OCI-LY7 (cell line): ENCODE data around the gene XPNPEP2. TPM values are rescaled to one million over a fixed set of nuclear protein-coding genes. Genes with fewer than 3 reads are reported as not detected.

Experiments used
- BruUV-seq: library from RNA; stranded (reverse); fragments of 400-500 nt; replicated peaks from 2 replicates; lab custom pipeline; 2021; lab: Mats Ljungman, UMichigan
- CTCF ChIA-PET: fragments of 300-600 bp; sonication (Branson Sonifier 250); formaldehyde crosslinking; loops from one replicate; lab custom pipeline; 2022; ENCODE audit warnings: antibody characterized with exemption; ENCODE audit not compliant: unreplicated experiment; lab: Charles Lee
- POLR2A ChIA-PET: fragments of 300-600 bp; sonication (Branson Sonifier 250); formaldehyde crosslinking; loops from one replicate; lab custom pipeline; 2022; ENCODE audit warnings: antibody characterized with exemption; lab: Charles Lee
- DNase-seq: peaks from one replicate; pipeline ENCODE4 v3.0.0-alpha.2; 2015; ENCODE audit warnings: low spot score
- H2AFZ ChIP-seq: fragments of 200-600 bp; sonication (generic), shearing (Covaris generic); 2 replicates; pipeline ENCODE4 v1.6.1; 2014; ENCODE audit warnings: mild to moderate bottlenecking, antibody characterized with exemption, low read length, moderate library complexity
- H3K27ac ChIP-seq: fragments of 200-600 bp; sonication (generic); 2 replicates; pipeline ENCODE4 v1.5.1; 2014; ENCODE audit warnings: mixed run types, low read depth, mild to moderate bottlenecking, moderate library complexity, low read length, inconsistent platforms; ENCODE audit not compliant: poor library complexity, severe bottlenecking
- H3K36me3 ChIP-seq: fragments of 200-600 bp; sonication (generic); 2 replicates; pipeline ENCODE4 v1.6.1; 2014; ENCODE audit warnings: mild to moderate bottlenecking, antibody characterized with exemption, low read length, moderate library complexity, mixed read lengths; ENCODE audit not compliant: insufficient read depth
- H3K4me1 ChIP-seq: fragments of 200-600 bp; sonication (generic); 2 replicates; pipeline ENCODE4 v1.5.1; 2014; ENCODE audit warnings: mild to moderate bottlenecking, low read length; ENCODE audit not compliant: insufficient read depth, poor library complexity, severe bottlenecking
- H3K4me2 ChIP-seq: fragments of 200-600 bp; sonication (generic); 2 replicates; pipeline ENCODE4 v1.6.1; 2014; ENCODE audit warnings: mild to moderate bottlenecking, low read length
- H3K4me3 ChIP-seq: fragments of 200-600 bp; sonication (generic); 2 replicates; pipeline ENCODE4 v1.5.1; 2014; ENCODE audit warnings: mild to moderate bottlenecking, low read depth, low read length; ENCODE audit not compliant: poor library complexity, severe bottlenecking
- H3K79me2 ChIP-seq: fragments of 200-600 bp; sonication (generic); 2 replicates; pipeline ENCODE4 v1.6.1; 2016; ENCODE audit warnings: low read depth, mild to moderate bottlenecking, low read length, moderate library complexity, mixed read lengths; ENCODE audit not compliant: insufficient read depth
- H3K9me2 ChIP-seq: fragments of 200-600 bp; sonication (generic); 2 replicates; pipeline ENCODE4 v1.6.1; 2016; ENCODE audit warnings: mild to moderate bottlenecking, low read length, mixed read lengths; ENCODE audit not compliant: insufficient read depth
- H3K9me3 ChIP-seq: fragments of 200-600 bp; sonication (generic); 2 replicates; pipeline ENCODE4 v1.6.1; 2014; ENCODE audit warnings: mild to moderate bottlenecking, mixed run types, low read length, mixed read lengths
- H4K20me1 ChIP-seq: fragments of 200-600 bp; sonication (generic); 2 replicates; pipeline ENCODE4 v1.6.1; 2014; ENCODE audit warnings: mild to moderate bottlenecking, antibody characterized with exemption, low read length, moderate library complexity, mixed read lengths; ENCODE audit not compliant: insufficient read depth
- CTCF ChIP-seq: fragments of 200-600 bp; sonication (generic); conservative IDR thresholded peaks from 2 replicates; pipeline ENCODE4 v1.5.1; 2014; ENCODE audit warnings: mild to moderate bottlenecking, antibody characterized with exemption, low read length, moderate library complexity, mixed read lengths
- EZH2phosphoT487 ChIP-seq: fragments of 200-600 bp; sonication (generic); IDR thresholded peaks from 2 replicates; pipeline ENCODE4 v1.6.1; 2018; ENCODE audit warnings: low read depth, borderline replicate concordance, mild to moderate bottlenecking, mixed run types, antibody characterized with exemption, low read length, moderate library complexity, mixed read lengths
- intact Hi-C: fragments of 100-400 bp; cut with micrococcal nuclease; formaldehyde crosslinking; loops from one replicate; pipeline ENCODE4 v1.10.0; 2022; ENCODE audit not compliant: unreplicated experiment
- total RNA-seq, 2 experiments: library from RNA; depleted of rRNA in 1 of 2; stranded (reverse); fragments of >200 nt in 1 of 2; shearing (Covaris generic) in 1 of 2; gene quantifications; 2 replicates each; pipeline ENCODE4 v1.2.3, GENCODE V29; 2014 to 2022

Gene XPNPEP2
- total RNA-seq, 2 experiments from 2014 or later: not detected

- TF ChIP-seq EZH2phosphoT487: no peak
- TF ChIP-seq CTCF: no peak
Observed at GRCh38 chrX:129701624-129702069, 37.1 kb upstream of the XPNPEP2 start.

GRCh38 chrX:129704491-129704890 lies 34.3 kb upstream of the XPNPEP2 start:
- no peak for TF ChIP-seq CTCF
- TF ChIP-seq EZH2phosphoT487: no peak
- BruUV-seq: no TSS peak
- H3K27ac ChIP-seq: no peak overlapping the region
- H4K20me1 ChIP-seq: no peaks in the 10 kb centered on the region
- no peak for DNase-seq
- no peak overlapping the region for H3K4me3 ChIP-seq
- no peaks in the 10 kb centered on the region for H3K9me2 ChIP-seq
- H3K36me3 ChIP-seq: no peaks in the 10 kb centered on the region
- no peak overlapping the region for H2AFZ ChIP-seq
- ChIA-PET CTCF (no interaction called here), POLR2A (no interaction called here)
- H3K9me3 ChIP-seq: no peaks in the 10 kb centered on the region
- no peaks in the 10 kb centered on the region for H3K79me2 ChIP-seq
- H3K4me1 ChIP-seq: no peaks in the 10 kb centered on the region
- intact Hi-C loops: no loop called here
- no peak overlapping the region for H3K4me2 ChIP-seq

More at GRCh38 chrX:129701624-129702069, 37.1 kb upstream of the XPNPEP2 start:
- Histone ChIP-seq H4K20me1 (no peaks in the 10 kb centered on the region), H3K4me3 (no peak overlapping the region), H3K9me2 (no peaks in the 10 kb centered on the region), H3K79me2 (no peaks in the 10 kb centered on the region), H3K9me3 (no peaks in the 10 kb centered on the region), H3K4me1 (peaks cover 11% of the 10 kb centered on the region), H2AFZ (no peak overlapping the region), H3K36me3 (no peaks in the 10 kb centered on the region), H3K27ac (no peak overlapping the region), H3K4me2 (no peak overlapping the region)
- CTCF ChIA-PET: no interaction called here
- no TSS peak for BruUV-seq
- intact Hi-C loops: no loop called here
- POLR2A ChIA-PET: interaction anchor here (0.7 kb wide), 1 partner anchor 67 kb away, joined by 3 read pairs; no protein-coding TSS in a partner anchor
- no peak for DNase-seq

- no peak overlapping the region for H3K27ac ChIP-seq
Observed at GRCh38 chrX:129705377-129705925, 33.3 kb upstream of the XPNPEP2 start.

More at GRCh38 chrX:129705377-129705925, 33.3 kb upstream of the XPNPEP2 start:
- intact Hi-C loops: no loop called here
- H3K4me3 ChIP-seq: no peak overlapping the region
- no peak for DNase-seq
- no peaks in the 10 kb centered on the region for H3K9me2 ChIP-seq
- H3K79me2 ChIP-seq: no peaks in the 10 kb centered on the region
- H3K9me3 ChIP-seq: no peaks in the 10 kb centered on the region
- POLR2A ChIA-PET: no interaction called here
- TF ChIP-seq CTCF: no peak
- TF ChIP-seq EZH2phosphoT487: no peak
- BruUV-seq: no TSS peak
- CTCF ChIA-PET: no interaction called here
- no peaks in the 10 kb centered on the region for H3K4me1 ChIP-seq
- no peak overlapping the region for H3K4me2 ChIP-seq
- no peaks in the 10 kb centered on the region for H3K36me3 ChIP-seq
- no peak overlapping the region for H2AFZ ChIP-seq
- no peaks in the 10 kb centered on the region for H4K20me1 ChIP-seq
